Skeletal muscle tissue (tissue), 4 donors: ENCODE data around the gene GBP7. TPM values are rescaled to one million over a fixed set of nuclear protein-coding genes. Genes with fewer than 3 reads are reported as not detected.

Source experiments
- H3K27ac ChIP-seq: one replicate; pipeline ENCODE4 v1.7.0; 2013; ENCODE audit warnings: mild to moderate bottlenecking, low read depth, low read length, inconsistent platforms
- H3K27me3 ChIP-seq, 3 donors: one replicate each; pipeline ENCODE4 v1.7.0; 2013; ENCODE audit warnings: low read length in 3 of 3; ENCODE audit not compliant: control insufficient read depth in 3 of 3, insufficient read depth in 3 of 3
- H3K36me3 ChIP-seq, 3 donors: one replicate each; pipeline ENCODE4 v1.7.0; 2013; ENCODE audit warnings: low read length in 3 of 3; ENCODE audit not compliant: control insufficient read depth in 3 of 3, insufficient read depth in 3 of 3
- H3K4me1 ChIP-seq, 3 donors: one replicate each; pipeline ENCODE4 v1.7.0; 2013; ENCODE audit warnings: low read length in 3 of 3, mild to moderate bottlenecking in 3 of 3; ENCODE audit not compliant: control insufficient read depth in 3 of 3, insufficient read depth in 3 of 3
- H3K4me3 ChIP-seq, 3 donors: one replicate each; pipeline ENCODE4 v1.7.0; 2013; ENCODE audit warnings: low read length in 3 of 3
- H3K9ac ChIP-seq, 3 donors: one replicate each; pipeline ENCODE4 v1.7.0; 2013; ENCODE audit warnings: low read length in 3 of 3, mild to moderate bottlenecking in 3 of 3, moderate library complexity in 2 of 3, low read depth in 1 of 3
- H3K9me3 ChIP-seq, 3 donors: one replicate each; pipeline ENCODE4 v1.7.0; 2013; ENCODE audit warnings: low read length in 3 of 3; ENCODE audit not compliant: control insufficient read depth in 3 of 3
- total RNA-seq: library from RNA; depleted of rRNA; stranded (reverse); fragments of >200 nt; gene quantifications from one replicate; pipeline ENCODE4 v1.2.3, GENCODE V29; 2014
- donor health status: Osteomylitis.

The GBP7 gene
- total RNA-seq, 1 donor from 2014 or later: not detected

DNA sequence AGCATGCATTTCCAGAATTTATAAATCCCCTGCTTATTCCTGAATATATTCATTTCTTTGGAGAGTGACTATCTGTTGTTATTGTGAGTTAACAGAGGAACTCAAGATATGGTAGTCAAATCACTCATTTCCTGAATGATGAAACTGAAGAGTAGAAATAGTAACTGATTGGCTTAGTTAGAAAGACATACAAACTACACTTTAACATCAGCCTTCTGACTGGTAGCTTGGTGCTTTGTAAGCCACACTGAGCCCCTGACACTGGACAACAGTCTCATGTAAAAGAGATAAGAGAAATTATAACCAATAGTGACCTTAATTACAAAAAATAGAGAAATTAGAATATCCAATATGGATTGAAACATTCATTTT, 4.8 kb downstream of the GBP7 start:
- H3K27me3 ChIP-seq: no peaks in the 10 kb centered on the region
- no peaks in the 10 kb centered on the region for H3K4me1 ChIP-seq
- H3K27ac ChIP-seq: no peak overlapping the region
- H3K9me3 ChIP-seq: no peaks in the 10 kb centered on the region
- H3K9ac ChIP-seq: no peak overlapping the region
- H3K36me3 ChIP-seq: no peaks in the 10 kb centered on the region
- H3K4me3 ChIP-seq: no peak overlapping the region

DNA sequence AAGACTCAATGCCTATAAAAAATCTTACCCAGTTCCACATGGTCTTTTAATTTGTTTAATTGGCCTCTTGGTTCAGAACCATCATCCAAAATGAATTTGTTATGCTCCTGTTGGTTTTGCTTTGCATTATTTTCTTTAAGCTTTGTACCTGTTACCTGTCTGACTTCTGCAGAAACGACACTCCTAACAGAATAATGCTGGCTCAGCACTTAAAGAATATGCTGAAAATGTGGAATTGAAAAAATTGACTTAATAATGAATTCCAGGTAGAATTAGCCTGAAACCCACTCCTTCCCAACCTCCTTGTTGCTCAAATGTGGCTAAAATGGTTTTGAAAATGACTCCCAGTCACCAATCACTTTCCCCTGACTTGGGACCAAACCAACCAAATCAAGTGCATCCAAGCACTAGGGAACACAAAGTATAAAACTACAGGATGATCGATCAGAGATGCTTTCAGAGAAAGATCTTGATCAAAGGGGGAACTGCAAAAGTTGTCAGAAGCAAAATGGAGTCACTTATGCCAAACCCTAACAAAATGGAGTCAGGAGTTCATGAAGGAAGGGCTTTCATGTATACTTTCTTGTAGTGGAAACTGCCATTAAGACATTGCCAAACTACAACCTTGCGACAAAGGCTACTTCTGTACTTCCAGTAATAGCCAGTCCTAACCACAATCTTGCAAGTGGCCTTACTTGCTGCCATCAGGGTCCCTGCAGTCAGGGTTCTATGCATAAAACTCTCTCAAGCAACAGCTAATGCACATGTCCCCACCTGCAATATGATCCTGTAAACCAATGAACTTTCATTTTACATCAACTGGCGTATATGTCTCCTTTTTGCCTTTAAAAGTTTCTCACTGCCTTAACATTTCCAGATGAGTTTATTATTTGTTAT, 5.4 kb downstream of the GBP7 start:
- Histone ChIP-seq H3K36me3 (no peaks in the 10 kb centered on the region), H3K4me1 (no peaks in the 10 kb centered on the region), H3K9ac (no peak overlapping the region), H3K4me3 (no peak overlapping the region), H3K27me3 (no peaks in the 10 kb centered on the region), H3K9me3 (no peaks in the 10 kb centered on the region), H3K27ac (no peak overlapping the region)

DNA sequence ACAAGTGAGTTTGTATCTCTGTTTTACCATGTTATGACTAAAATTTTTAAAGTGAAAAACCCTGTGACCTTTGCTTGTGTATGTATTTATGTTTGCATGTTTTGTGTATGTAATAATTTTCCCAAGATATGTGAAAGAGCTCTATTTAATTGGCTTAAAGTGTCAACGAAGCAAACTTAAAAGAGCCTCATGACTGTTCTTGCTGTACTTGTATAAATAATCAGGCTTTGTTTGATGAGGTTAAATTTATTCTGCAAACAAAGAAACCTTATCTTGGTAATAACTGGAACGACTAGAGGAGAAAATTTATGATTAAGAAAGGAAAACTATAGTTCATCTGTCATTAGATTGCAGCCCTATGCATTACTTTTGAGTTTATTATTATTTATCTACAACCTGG, 6.6 kb downstream of the GBP7 start:
- no peaks in the 10 kb centered on the region for H3K9me3 ChIP-seq
- no peaks in the 10 kb centered on the region for H3K27me3 ChIP-seq
- no peak overlapping the region for H3K4me3 ChIP-seq
- no peak overlapping the region for H3K9ac ChIP-seq
- no peaks in the 10 kb centered on the region for H3K4me1 ChIP-seq
- no peak overlapping the region for H3K27ac ChIP-seq
- H3K36me3 ChIP-seq: no peaks in the 10 kb centered on the region

DNA sequence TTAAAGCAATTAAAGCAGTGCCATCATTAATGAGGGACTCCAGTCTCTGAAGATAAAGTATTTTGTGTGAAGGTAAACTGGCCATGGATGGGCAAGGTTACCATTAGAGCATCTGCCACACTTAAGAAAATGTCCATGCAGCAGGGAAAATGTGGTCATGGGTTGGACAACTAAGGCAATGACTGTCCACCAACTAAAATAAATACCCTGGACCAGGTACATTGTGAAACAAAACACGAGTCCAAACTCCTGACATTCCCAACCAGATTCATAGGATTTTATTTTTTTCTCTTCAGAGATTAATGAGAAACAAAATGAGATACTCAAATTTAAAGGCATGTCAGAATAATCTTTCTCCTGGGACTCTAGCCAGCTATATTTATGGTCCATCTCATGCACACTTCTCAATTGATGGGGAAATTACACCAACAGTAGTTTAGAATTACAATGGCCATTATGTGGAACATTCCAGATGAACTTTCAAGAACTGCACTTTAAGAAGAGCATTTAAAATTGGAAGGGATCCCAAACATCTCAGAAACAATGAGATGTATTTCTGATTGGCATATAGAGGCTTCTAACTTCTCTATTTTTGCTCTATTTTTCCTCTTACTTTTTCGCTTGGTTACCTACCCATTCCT, 8.1 kb downstream of the GBP7 start:
- no peaks in the 10 kb centered on the region for H3K27me3 ChIP-seq
- H3K9me3 ChIP-seq: no peaks in the 10 kb centered on the region
- H3K9ac ChIP-seq: no peak overlapping the region
- no peak overlapping the region for H3K27ac ChIP-seq
- no peaks in the 10 kb centered on the region for H3K36me3 ChIP-seq
- no peak overlapping the region for H3K4me3 ChIP-seq
- no peaks in the 10 kb centered on the region for H3K4me1 ChIP-seq

DNA sequence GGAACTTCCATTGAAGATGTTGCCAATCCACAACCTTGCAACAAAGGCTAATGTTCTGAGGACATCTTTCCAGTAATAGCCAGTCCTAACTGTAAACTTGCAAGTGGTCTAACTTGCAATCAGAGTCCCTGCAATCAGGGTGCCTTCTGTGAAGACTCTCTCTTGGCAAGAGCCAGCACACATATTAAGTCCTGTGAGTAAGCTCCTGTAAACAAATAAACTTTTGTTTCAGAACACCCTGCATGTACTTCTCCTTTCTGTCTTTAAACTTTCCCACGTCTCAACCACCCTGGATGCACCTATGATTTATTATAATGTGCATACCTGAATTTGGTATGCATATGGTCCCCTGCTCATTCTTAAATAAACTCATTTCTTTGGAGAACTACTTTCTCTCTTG, 9.1 kb downstream of the GBP7 start:
- Histone ChIP-seq H3K9ac (no peak overlapping the region), H3K9me3 (no peaks in the 10 kb centered on the region), H3K36me3 (no peaks in the 10 kb centered on the region), H3K4me1 (no peaks in the 10 kb centered on the region), H3K4me3 (no peak overlapping the region), H3K27me3 (no peaks in the 10 kb centered on the region), H3K27ac (no peak overlapping the region)

DNA sequence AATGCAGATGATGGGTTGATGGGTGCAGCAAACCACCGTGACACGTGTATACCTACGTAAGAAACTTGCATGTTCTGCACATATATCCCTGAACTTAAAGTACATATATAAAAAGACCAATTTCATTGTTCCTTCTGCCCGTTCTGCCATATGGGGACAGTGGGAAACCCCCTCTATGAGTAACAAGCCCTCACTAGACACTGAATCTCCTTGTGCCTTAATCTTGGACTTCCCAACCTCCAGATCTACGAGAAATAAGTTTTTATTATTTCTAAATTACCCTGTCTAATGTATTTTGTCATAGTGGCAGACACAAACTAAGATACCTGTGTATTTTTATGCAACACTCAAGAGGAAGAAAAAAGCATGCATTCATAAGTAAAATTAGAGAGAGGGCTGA, 10.0 kb downstream of the GBP7 start:
- Histone ChIP-seq H3K36me3 (no peaks in the 10 kb centered on the region), H3K9ac (no peak overlapping the region), H3K27me3 (no peaks in the 10 kb centered on the region), H3K9me3 (peaks cover 0 to 2% (median 0%) of the 10 kb centered on the region in 3 donors), H3K27ac (no peak overlapping the region), H3K4me1 (no peaks in the 10 kb centered on the region), H3K4me3 (no peak overlapping the region)

DNA sequence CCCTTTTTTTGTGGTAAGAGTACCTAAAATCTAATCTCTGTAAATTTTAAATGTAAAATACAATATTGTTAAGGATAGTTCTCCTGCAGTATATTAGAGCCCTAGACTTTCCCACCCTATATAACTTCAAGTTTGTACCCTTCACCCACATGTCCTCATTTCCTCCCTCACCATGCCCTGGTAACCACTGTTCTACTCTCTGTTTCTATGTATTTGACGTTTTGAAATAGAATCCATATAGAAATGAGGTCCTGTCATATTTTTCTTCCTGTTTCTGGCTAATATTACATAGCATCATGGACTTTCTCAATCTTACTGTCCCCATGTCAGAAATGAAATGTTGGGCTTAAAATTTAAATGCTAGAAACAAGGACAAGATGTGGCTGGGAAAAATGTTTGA, 24.8 kb downstream of the GBP7 start:
- no peak overlapping the region for H3K9ac ChIP-seq
- H3K27me3 ChIP-seq: no peaks in the 10 kb centered on the region
- no peak overlapping the region for H3K4me3 ChIP-seq
- H3K27ac ChIP-seq: no peak overlapping the region
- H3K36me3 ChIP-seq: no peaks in the 10 kb centered on the region
- H3K4me1 ChIP-seq: no peaks in the 10 kb centered on the region
- no peaks in the 10 kb centered on the region for H3K9me3 ChIP-seq

DNA sequence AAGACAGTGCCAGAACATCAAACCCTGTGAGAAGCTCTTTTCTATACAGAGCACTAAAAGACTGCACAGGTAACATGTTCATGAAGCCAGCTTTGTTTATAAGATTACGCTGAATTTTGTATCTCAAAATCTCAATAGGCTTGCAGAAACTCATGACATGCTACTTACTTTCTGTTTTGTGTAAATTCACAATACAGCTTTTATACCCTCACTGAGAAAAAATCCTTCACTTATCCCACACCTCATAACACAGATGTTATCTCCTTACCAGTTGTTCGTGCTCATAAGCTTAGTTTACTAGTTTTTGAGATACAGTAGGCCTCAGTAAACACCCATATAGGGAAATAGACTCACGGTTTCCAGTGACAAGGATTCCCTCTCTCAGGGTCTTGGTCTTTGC, 25.8 kb downstream of the GBP7 start:
- Histone ChIP-seq H3K36me3 (no peaks in the 10 kb centered on the region), H3K4me3 (no peak overlapping the region), H3K27ac (no peak overlapping the region), H3K9me3 (no peaks in the 10 kb centered on the region), H3K4me1 (no peaks in the 10 kb centered on the region), H3K27me3 (no peaks in the 10 kb centered on the region), H3K9ac (no peak overlapping the region)

DNA sequence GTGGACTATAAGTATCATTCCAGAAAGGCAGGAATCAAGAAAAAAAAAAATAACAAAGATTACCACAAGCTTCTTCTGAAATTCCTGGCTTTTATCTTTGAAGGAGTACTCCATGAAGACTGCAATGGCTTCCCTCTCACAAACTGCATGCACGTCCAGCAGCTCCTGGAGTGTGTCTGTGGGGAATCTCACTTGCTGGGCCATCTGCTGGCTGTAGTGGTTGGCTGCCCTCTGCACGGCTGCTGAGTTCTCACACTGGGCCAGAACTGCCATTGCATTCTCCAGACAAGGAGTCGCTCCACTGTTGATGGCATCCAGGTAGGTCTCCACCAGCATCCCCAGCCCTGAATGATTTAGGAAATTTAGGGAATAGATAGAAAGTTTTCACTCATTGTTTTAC, 26.6 kb downstream of the GBP7 start:
- Histone ChIP-seq H3K9ac (no peak overlapping the region), H3K27ac (no peak overlapping the region), H3K9me3 (no peaks in the 10 kb centered on the region), H3K4me1 (no peaks in the 10 kb centered on the region), H3K36me3 (no peaks in the 10 kb centered on the region), H3K27me3 (no peaks in the 10 kb centered on the region), H3K4me3 (no peak overlapping the region)
